Uterus (tissue), 4 donors: ENCODE measurements around the gene INPP5B. TPM values are rescaled to one million over a fixed set of nuclear protein-coding genes. Genes with fewer than 3 reads are reported as not detected.
"Not testable (repeated sequence)": the region's sequence is repeated elsewhere in the genome, so short reads cannot be mapped to it uniquely, and the experiment has no call there.

ENCODE experiments used
- DNase-seq, 2 donors: peaks; one replicate each; pipeline ENCODE4 v3.0.0-alpha.2; 2019 to 2020
- H3K27ac ChIP-seq, 2 donors: fragments of 200-600 bp; sonication (generic); 1 replicate in 1 of 2; 2 replicates in 1 of 2; pipeline ENCODE4 v1.5.1; 2016 to 2018
- H3K27me3 ChIP-seq, 2 donors: fragments of 200-600 bp; sonication (generic); one replicate each; pipeline ENCODE4 v1.5.1; 2018 to 2019; ENCODE audit warnings: control low read depth in 1 of 2
- H3K36me3 ChIP-seq, 2 donors: fragments of 200-600 bp; sonication (generic); one replicate each; pipeline ENCODE4 v1.5.1; 2019; ENCODE audit warnings: control low read depth in 1 of 2
- H3K4me1 ChIP-seq, 2 donors: fragments of 200-600 bp; sonication (generic); one replicate each; pipeline ENCODE4 v1.5.1; 2018 to 2019; ENCODE audit warnings: control low read depth in 1 of 2
- H3K4me3 ChIP-seq, 2 donors: fragments of 200-600 bp; sonication (generic); 1 replicate in 1 of 2; 2 replicates in 1 of 2; pipeline ENCODE4 v1.5.1; 2018 to 2019; ENCODE audit warnings: mild to moderate bottlenecking in 1 of 2
- H3K9me3 ChIP-seq, 2 donors: fragments of 200-600 bp; sonication (generic); one replicate each; pipeline ENCODE4 v1.5.1; 2019; ENCODE audit warnings: control low read depth in 1 of 2
- POLR2A ChIP-seq, 2 donors: fragments of 450-650 bp; IDR thresholded peaks; one replicate each; pipeline ENCODE4 v1.6.1; 2016; ENCODE audit warnings: antibody characterized with exemption in 2 of 2, mild to moderate bottlenecking in 1 of 2, moderate library complexity in 1 of 2
- intact Hi-C: fragments of 100-400 bp; cut with DNase I; formaldehyde crosslinking; loops from one replicate; pipeline ENCODE4 v1.15.1; 2023; ENCODE audit warnings: low total_unique reads
- total RNA-seq, 4 donors: library from RNA; depleted of rRNA in 3 of 4; stranded (reverse); fragments of >200 nt in 3 of 4; gene quantifications; one replicate each; pipeline versions ENCODE4 v1.1.0 to v1.2.4, GENCODE V29; 2014 to 2023
- TF ChIP-seq, protein P1 (sequence below), 4 experiments: fragments of 200-600 bp in 2 of 4; fragments of 450-650 bp in 2 of 4; sonication (generic) in 2 of 4; IDR thresholded peaks; one replicate each; pipeline ENCODE4 v1.5.1; 2016 to 2019; ENCODE audit warnings: antibody characterized with exemption in 4 of 4, mild to moderate bottlenecking in 2 of 4, moderate library complexity in 1 of 4
- donor health status: DM: yes; HTN: yes; CAD: no.

Gene INPP5B
- total RNA-seq, 4 donors from 2014 or later, result 20.2 to 79.4 (median 46.8) TPM

DNA sequence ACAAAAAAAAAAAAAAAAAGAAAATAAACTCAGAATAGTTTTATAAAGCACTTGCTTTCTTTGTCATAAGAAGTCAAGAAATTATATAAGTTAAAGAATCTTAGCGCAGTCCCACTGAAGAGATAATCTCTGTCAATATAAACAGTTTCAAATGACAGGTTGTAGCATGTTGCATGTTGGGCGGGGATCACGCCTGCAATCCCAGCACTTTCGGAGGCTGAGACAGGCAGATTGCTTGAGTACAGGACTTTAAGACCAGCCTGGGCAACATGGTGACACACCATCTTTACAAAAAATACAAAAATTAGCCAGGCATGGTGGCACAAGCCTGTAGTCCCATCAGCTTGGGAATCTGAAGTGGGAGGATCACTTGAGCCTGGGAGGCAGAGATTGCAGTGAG lies 18.4 kb upstream of the INPP5B start:
- DNase-seq, result no peak
- intact Hi-C loops, result no loop called here
- H3K9me3 ChIP-seq, result no peaks in the 10 kb centered on the region
- H3K4me3 ChIP-seq, result no peak overlapping the region
- H3K27me3 ChIP-seq, result no peaks in the 10 kb centered on the region
- TF ChIP-seq, protein P1, sequence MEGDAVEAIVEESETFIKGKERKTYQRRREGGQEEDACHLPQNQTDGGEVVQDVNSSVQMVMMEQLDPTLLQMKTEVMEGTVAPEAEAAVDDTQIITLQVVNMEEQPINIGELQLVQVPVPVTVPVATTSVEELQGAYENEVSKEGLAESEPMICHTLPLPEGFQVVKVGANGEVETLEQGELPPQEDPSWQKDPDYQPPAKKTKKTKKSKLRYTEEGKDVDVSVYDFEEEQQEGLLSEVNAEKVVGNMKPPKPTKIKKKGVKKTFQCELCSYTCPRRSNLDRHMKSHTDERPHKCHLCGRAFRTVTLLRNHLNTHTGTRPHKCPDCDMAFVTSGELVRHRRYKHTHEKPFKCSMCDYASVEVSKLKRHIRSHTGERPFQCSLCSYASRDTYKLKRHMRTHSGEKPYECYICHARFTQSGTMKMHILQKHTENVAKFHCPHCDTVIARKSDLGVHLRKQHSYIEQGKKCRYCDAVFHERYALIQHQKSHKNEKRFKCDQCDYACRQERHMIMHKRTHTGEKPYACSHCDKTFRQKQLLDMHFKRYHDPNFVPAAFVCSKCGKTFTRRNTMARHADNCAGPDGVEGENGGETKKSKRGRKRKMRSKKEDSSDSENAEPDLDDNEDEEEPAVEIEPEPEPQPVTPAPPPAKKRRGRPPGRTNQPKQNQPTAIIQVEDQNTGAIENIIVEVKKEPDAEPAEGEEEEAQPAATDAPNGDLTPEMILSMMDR (IDR thresholded peaks at IDR 0.05), result no peak
- TF ChIP-seq POLR2A (IDR thresholded peaks at IDR 0.05), result no peak
- no peaks in the 10 kb centered on the region for H3K36me3 ChIP-seq
- no peak overlapping the region for H3K27ac ChIP-seq
- no peaks in the 10 kb centered on the region for H3K4me1 ChIP-seq

DNA sequence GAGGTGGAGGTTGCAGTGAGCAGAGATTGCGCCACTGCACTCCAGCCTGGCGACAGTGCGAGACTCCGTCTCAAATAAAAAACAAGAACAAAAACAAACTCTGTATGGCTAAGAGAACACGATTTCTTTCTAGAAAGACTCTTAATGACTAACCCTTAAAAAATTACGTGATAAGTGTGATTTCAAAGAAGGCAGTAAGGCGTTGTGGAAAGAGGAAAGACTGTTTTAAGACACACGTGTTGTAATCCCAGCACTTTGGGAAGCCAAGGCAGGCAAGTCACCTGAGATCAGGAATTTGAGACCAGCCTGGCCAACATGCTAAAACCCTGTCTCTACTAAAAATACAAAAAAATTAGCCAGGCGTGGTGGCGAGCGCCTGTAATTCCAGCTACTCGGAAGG lies 17.3 kb upstream of the INPP5B start:
- H3K36me3 ChIP-seq, H3K4me3 ChIP-seq, H3K9me3 ChIP-seq, intact Hi-C loops, H3K27ac ChIP-seq, H3K27me3 ChIP-seq, DNase-seq, H3K4me1 ChIP-seq: not testable (repeated sequence)

DNA sequence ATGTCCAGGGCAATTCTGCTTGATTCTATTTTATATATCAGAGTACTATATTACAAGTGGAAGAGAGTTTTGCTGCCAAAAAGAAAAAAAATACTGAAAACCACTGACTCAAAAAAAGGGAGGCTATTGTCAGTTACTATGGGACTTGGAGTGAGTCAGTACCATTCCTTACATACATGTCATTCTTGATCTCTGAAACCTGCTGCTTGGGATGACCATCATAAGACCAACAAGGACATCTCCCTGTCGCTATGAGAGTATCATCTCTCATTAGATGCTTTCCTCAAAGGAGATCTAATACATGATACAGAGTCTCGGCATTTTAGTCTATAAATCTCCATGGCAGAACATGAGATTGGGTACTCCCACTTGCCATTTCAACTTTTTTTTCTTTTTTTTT lies 11.8 kb upstream of the INPP5B start:
- intact Hi-C loops, result no loop called here
- H3K4me3 ChIP-seq, result no peak overlapping the region
- H3K27ac ChIP-seq, result no peak overlapping the region
- no peaks in the 10 kb centered on the region for H3K9me3 ChIP-seq
- no peaks in the 10 kb centered on the region for H3K4me1 ChIP-seq
- TF ChIP-seq, protein P1 (IDR thresholded peaks at IDR 0.05), result no peak
- TF ChIP-seq POLR2A (IDR thresholded peaks at IDR 0.05), result no peak
- DNase-seq, result no peak
- H3K27me3 ChIP-seq, result no peaks in the 10 kb centered on the region
- no peaks in the 10 kb centered on the region for H3K36me3 ChIP-seq

DNA sequence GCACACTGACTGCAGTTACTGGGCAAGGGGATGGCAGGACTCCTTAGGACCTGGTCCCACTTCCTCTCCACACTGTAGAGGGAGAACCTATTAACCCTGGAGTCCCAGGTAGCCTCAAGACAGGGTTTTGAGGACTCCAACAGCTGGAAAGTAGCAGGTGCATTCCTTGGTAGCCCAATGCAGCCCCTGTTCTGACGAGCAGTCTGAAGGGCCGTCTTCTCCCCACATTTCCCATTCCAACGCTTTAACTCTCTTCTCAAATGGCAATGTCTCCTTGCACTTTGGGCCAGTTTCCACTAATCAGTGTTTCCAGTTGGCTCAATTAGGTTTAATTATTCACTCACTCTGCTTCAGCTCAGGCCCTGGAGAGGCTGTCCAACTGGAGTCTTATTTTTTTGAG lies 8.8 kb upstream of the INPP5B start:
- DNase-seq, result no peak
- no peak for TF ChIP-seq POLR2A (IDR thresholded peaks at IDR 0.05)
- TF ChIP-seq, protein P1 (IDR thresholded peaks at IDR 0.05), result no peak

DNA sequence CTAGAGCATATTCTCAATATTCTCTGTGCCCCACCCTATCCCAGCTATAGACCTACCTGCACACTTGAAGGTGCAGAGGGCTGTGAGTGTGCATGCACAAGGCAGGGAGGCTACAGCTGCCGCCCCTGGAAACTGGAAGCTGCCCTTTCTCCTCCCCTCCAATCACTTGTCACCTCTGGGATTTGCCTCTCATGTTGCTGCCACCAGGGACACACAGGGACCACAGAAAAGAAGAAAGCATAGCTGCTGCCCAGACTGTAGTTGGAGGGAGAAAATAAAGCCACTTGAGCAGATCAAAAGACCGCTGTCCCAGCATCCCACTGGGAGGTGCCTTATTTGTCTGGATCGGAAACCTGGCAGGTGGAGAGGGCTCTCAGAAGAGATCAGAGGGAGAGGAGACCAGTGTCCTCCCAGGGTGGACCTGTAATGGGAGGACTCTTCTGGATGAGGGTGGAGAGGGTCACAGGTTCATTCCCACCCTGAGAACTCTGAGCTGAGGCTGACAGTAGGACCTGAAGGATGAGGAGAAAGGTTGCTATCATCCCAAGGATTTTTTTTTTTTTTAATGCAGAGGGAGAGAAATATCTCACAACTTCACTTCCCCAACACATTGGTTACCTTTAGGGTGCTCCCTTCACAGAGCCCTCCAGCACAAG lies 7.6 kb upstream of the INPP5B start:
- no peak overlapping the region for H3K27ac ChIP-seq
- no peak for DNase-seq
- no peaks in the 10 kb centered on the region for H3K9me3 ChIP-seq
- H3K4me3 ChIP-seq, result no peak overlapping the region
- intact Hi-C loops, result no loop called here
- TF ChIP-seq, protein P1 (IDR thresholded peaks at IDR 0.05), result no peak
- no peak for TF ChIP-seq POLR2A (IDR thresholded peaks at IDR 0.05)
- H3K27me3 ChIP-seq, result no peaks in the 10 kb centered on the region
- H3K4me1 ChIP-seq, result no peaks in the 10 kb centered on the region
- no peaks in the 10 kb centered on the region for H3K36me3 ChIP-seq

More for the DNA sequence above, 8.8 kb upstream of the INPP5B start:
- Histone ChIP-seq H3K9me3 (no peaks in the 10 kb centered on the region), H3K27ac (no peak overlapping the region), H3K36me3 (no peaks in the 10 kb centered on the region), H3K4me3 (no peak overlapping the region), H3K27me3 (no peaks in the 10 kb centered on the region), H3K4me1 (no peaks in the 10 kb centered on the region)
- intact Hi-C loops, result no loop called here

DNA sequence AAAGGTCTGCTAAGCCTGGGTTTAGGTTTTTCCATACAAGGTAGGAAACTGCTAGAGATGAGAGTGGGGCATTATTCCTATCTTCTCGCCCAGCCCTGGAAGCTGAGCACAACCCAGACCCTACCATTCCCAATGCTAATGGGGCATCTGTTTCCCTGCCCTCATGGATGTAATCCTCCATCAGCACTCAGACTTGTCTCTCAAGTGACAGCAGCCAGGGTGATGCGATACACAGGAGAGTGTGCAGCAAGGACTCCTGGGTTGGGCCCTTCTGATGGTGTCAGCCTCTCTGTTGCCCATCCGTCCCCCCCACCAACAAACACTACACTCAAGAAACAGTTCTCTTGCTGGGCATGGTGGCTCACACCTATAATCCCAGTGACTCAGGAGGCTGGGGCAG lies 5.9 kb upstream of the INPP5B start:
- Histone ChIP-seq H3K27me3 (no peaks in the 10 kb centered on the region), H3K9me3 (no peaks in the 10 kb centered on the region), H3K27ac (no peak overlapping the region), H3K36me3 (no peaks in the 10 kb centered on the region), H3K4me1 (no peaks in the 10 kb centered on the region), H3K4me3 (no peak overlapping the region)
- TF ChIP-seq POLR2A (IDR thresholded peaks at IDR 0.05), result no peak
- TF ChIP-seq, protein P1 (IDR thresholded peaks at IDR 0.05), result no peak
- intact Hi-C loops, result no loop called here
- no peak for DNase-seq
